Mononuclear cell (primary cell): ENCODE results near the gene ACLY. TPM values are rescaled to one million over a fixed set of nuclear protein-coding genes. Genes with fewer than 3 reads are reported as not detected.

Experiments
- H3K27me3 ChIP-seq: 2 replicates; pipeline ENCODE4 v1.6.0; 2011; ENCODE audit warnings: low read length, control low read depth; ENCODE audit not compliant: insufficient read depth
- H3K4me1 ChIP-seq: 2 replicates; pipeline ENCODE4 v1.5.1; 2011; ENCODE audit warnings: mild to moderate bottlenecking, low read length, control low read depth; ENCODE audit not compliant: insufficient read depth
- H3K4me3 ChIP-seq: 2 replicates; pipeline ENCODE4 v1.5.1; 2011; ENCODE audit warnings: mild to moderate bottlenecking, low read length, moderate library complexity
- H3K9me3 ChIP-seq: 2 replicates; pipeline ENCODE4 v1.5.1; 2011; ENCODE audit warnings: low read depth, mild to moderate bottlenecking, control low read depth, low read length
- total RNA-seq: library from RNA; depleted of rRNA; stranded (reverse); fragments of >200 nt; gene quantifications from one replicate; pipeline ENCODE4 v1.2.3, GENCODE V29; 2012

The ACLY gene
- total RNA-seq, 1 donor, result 23.8 TPM

DNA sequence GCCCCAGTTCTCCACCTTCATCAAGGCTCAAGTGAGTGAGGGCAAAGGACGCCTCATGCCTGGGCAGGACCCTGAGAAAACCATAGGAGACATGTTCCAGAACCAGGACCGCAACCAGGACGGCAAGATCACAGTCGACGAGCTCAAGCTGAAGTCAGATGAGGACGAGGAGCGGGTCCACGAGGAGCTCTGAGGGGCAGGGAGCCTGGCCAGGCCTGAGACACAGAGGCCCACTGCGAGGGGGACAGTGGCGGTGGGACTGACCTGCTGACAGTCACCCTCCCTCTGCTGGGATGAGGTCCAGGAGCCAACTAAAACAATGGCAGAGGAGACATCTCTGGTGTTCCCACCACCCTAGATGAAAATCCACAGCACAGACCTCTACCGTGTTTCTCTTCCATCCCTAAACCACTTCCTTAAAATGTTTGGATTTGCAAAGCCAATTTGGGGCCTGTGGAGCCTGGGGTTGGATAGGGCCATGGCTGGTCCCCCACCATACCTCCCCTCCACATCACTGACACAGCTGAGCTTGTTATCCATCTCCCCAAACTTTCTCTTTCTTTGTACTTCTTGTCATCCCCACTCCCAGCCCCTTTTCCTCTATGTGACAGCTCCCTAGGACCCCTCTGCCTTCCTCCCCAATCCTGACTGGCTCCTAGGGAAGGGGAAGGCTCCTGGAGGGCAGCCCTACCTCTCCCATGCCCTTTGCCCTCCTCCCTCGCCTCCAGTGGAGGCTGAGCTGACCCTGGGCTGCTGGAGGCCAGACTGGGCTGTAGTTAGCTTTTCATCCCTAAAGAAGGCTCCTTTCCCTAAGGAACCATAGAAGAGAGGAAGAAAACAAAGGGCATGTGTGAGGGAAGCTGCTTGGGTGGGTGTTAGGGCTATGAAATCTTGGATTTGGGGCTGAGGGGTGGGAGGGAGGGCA lies 96.3 kb downstream of the ACLY start:
- Histone ChIP-seq H3K4me1 (no peaks in the 10 kb centered on the region), H3K27me3 (no peaks in the 10 kb centered on the region), H3K4me3 (no peak overlapping the region), H3K9me3 (no peaks in the 10 kb centered on the region)

DNA sequence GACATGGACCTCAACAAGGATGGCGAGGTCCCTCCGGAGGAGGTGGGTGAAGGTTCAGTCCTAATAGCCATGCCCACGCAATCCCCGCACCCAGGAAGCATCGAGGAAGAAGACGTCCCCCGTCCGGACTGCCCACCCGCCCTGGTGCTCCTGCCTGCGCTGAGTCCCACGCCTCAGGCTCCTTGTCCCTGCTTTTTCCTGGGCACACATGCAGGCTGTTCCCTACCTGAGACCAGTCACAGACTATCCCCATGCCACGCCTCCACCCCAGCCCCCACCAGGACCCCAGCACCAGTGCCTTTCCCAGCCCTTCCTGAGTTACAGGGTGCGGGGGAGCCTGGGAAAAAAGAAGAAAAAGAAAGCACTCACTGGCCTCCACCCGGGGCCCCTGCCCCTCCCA lies 97.0 kb downstream of the ACLY start:
- Histone ChIP-seq H3K9me3 (no peaks in the 10 kb centered on the region), H3K27me3 (no peaks in the 10 kb centered on the region), H3K4me1 (no peaks in the 10 kb centered on the region), H3K4me3 (no peak overlapping the region)

DNA sequence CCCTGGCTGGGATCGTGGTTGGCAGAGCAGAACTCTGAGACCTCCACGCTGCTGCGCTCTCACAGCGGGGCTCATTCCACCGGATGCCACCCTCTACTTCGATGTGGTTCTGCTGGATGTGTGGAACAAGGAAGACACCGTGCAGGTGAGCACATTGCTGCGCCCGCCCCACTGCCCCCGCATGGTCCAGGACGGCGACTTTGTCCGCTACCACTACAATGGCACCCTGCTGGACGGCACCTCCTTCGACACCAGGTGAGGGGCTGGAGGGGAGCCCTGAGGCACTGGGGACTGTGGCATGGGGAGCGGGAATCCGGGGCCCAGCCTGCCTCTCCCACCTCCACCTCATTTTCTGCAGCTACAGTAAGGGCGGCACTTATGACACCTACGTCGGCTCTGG lies 100.7 kb downstream of the ACLY start:
- Histone ChIP-seq H3K27me3 (no peaks in the 10 kb centered on the region), H3K4me1 (no peaks in the 10 kb centered on the region), H3K4me3 (no peak overlapping the region), H3K9me3 (no peaks in the 10 kb centered on the region)

Other genes with a start within 250 kb of the ACLY start
- 719 TPM for gene EIF1, start 230.1 kb downstream of the ACLY start, total RNA-seq
- gene GAST, start 206.6 kb downstream of the ACLY start, total RNA-seq, result not detected
- not detected for gene HAP1, start 184.3 kb downstream of the ACLY start, total RNA-seq
- 40.5 TPM for gene JUP, start 132.2 kb downstream of the ACLY start, total RNA-seq
- 0.94 TPM for gene P3H4, start 107.0 kb downstream of the ACLY start, total RNA-seq
- gene FKBP10, start 105.9 kb downstream of the ACLY start, total RNA-seq, result 0.21 TPM
- gene NT5C3B, start 82.7 kb downstream of the ACLY start, total RNA-seq, result 30.5 TPM
- gene KLHL10, start 81.1 kb downstream of the ACLY start, total RNA-seq, result not detected
- gene KLHL11, start 53.5 kb downstream of the ACLY start, total RNA-seq, result 60.7 TPM
- gene ODAD4, start 11.7 kb upstream of the ACLY start, total RNA-seq, result not detected
- gene CNP, start 47.8 kb upstream of the ACLY start, total RNA-seq, result 16.7 TPM
- 110 TPM for gene DNAJC7, start 98.5 kb upstream of the ACLY start, total RNA-seq
- gene NKIRAS2, start 101.1 kb upstream of the ACLY start, total RNA-seq, result 21.5 TPM
- 0.21 TPM for gene C17orf113, start 131.7 kb upstream of the ACLY start, total RNA-seq
- 0.10 TPM for gene ZNF385C, start 179.5 kb upstream of the ACLY start, total RNA-seq
- gene DHX58, start 193.8 kb upstream of the ACLY start, total RNA-seq, result 12.3 TPM
- 12.4 TPM for gene KAT2A, start 202.4 kb upstream of the ACLY start, total RNA-seq
- not detected for gene HSPB9, start 203.9 kb upstream of the ACLY start, total RNA-seq
- 106 TPM for gene RAB5C, start 236.0 kb upstream of the ACLY start, total RNA-seq